Loucy (cell line): ENCODE results near the gene KPNA6.
A peak's percentile ranks its signal among the peaks of the same experiment; 100 is the strongest.

Experiments used
- H2AFZ ChIP-seq: fragments of 200-600 bp; sonication (generic); 2 replicates; pipeline ENCODE4 v1.6.0; 2016; ENCODE audit warnings: antibody characterized with exemption, mild to moderate bottlenecking, low read length, moderate library complexity
- H3F3A ChIP-seq: fragments of 200-600 bp; 2 replicates; pipeline ENCODE4 v1.6.0; 2016; ENCODE audit warnings: antibody characterized with exemption, low read depth, mild to moderate bottlenecking
- H3K27me3 ChIP-seq: fragments of 200-600 bp; sonication (generic); 2 replicates; pipeline ENCODE4 v1.6.1; 2014; ENCODE audit warnings: low read length, mild to moderate bottlenecking; ENCODE audit not compliant: insufficient read depth, poor library complexity, severe bottlenecking
- H3K36me3 ChIP-seq: fragments of 200-600 bp; sonication (generic); 2 replicates; pipeline ENCODE4 v1.6.1; 2016; ENCODE audit warnings: low read length; ENCODE audit not compliant: insufficient read depth
- H3K4me1 ChIP-seq: fragments of 200-600 bp; sonication (generic); 2 replicates; pipeline ENCODE4 v1.5.1; 2014; ENCODE audit warnings: low read length, mild to moderate bottlenecking; ENCODE audit not compliant: insufficient read depth, poor library complexity, severe bottlenecking
- H3K4me2 ChIP-seq: fragments of 200-600 bp; sonication (generic); 2 replicates; pipeline ENCODE4 v1.6.0; 2014; ENCODE audit warnings: antibody characterized with exemption, low read length, low read depth, mild to moderate bottlenecking; ENCODE audit not compliant: poor library complexity, severe bottlenecking
- H3K4me3 ChIP-seq: fragments of 200-600 bp; sonication (generic); 2 replicates; pipeline ENCODE4 v1.5.1; 2014; ENCODE audit warnings: low read length, mild to moderate bottlenecking, mixed read lengths; ENCODE audit not compliant: poor library complexity, severe bottlenecking
- H3K79me2 ChIP-seq: fragments of 200-600 bp; sonication (generic); 2 replicates; pipeline ENCODE4 v1.6.1; 2014; ENCODE audit warnings: low read length; ENCODE audit not compliant: insufficient read depth
- H3K9ac ChIP-seq: fragments of 200-600 bp; sonication (generic); 2 replicates; pipeline ENCODE4 v1.6.0; 2014; ENCODE audit warnings: mild to moderate bottlenecking, low read depth, low read length, moderate library complexity; ENCODE audit not compliant: poor library complexity, severe bottlenecking
- H3K9me2 ChIP-seq: fragments of 200-600 bp; sonication (generic); replicated peaks from 2 replicates; pipeline ENCODE4 v1.6.1; 2016; ENCODE audit warnings: low read depth, low read length, mixed read lengths
- H3K9me3 ChIP-seq: fragments of 200-600 bp; sonication (generic); 2 replicates; pipeline ENCODE4 v1.6.1; 2014; ENCODE audit warnings: mild to moderate bottlenecking, antibody characterized with exemption, low read length, low read depth; ENCODE audit not compliant: insufficient read depth
- H4K20me1 ChIP-seq: fragments of 200-600 bp; sonication (generic); 2 replicates; pipeline ENCODE4 v1.6.0; 2014; ENCODE audit warnings: antibody characterized with exemption, low read length, mild to moderate bottlenecking; ENCODE audit not compliant: insufficient read depth, poor library complexity, severe bottlenecking
- CTCF ChIP-seq: fragments of 200-600 bp; sonication (generic); conservative IDR thresholded peaks from 2 replicates; pipeline ENCODE4 v1.5.1; 2014; ENCODE audit warnings: mild to moderate bottlenecking, antibody characterized with exemption, low read length
- EZH2phosphoT487 ChIP-seq: fragments of 200-600 bp; IDR thresholded peaks from 2 replicates; pipeline ENCODE4 v1.6.1; 2018; ENCODE audit warnings: antibody characterized with exemption, mild to moderate bottlenecking, moderate library complexity, borderline replicate concordance

Gene KPNA6

GRCh38 chr1:32182060-32182459, 74.2 kb downstream of the KPNA6 start:
- Histone ChIP-seq H3K9me3 (no peaks in the 10 kb centered on the region), H3K4me2 (peak overlapping the region; percentile 95), H2AFZ (no peak overlapping the region)

GRCh38 chr1:32184650-32185049, 76.8 kb downstream of the KPNA6 start:
- H3K9me2 ChIP-seq = no peaks in the 10 kb centered on the region
- peaks cover 42% of the 10 kb centered on the region; the same call in 1 of the 2 replicates for H3K36me3 ChIP-seq
- H2AFZ ChIP-seq = no peak overlapping the region
- peaks cover 70% of the 10 kb centered on the region for H4K20me1 ChIP-seq
- H3K9ac ChIP-seq = peak overlapping the region; percentile 39
- H3K79me2 ChIP-seq = peaks cover 91% of the 10 kb centered on the region
- no peaks in the 10 kb centered on the region for H3K27me3 ChIP-seq
- peaks cover 56% of the 10 kb centered on the region for H3K4me1 ChIP-seq
- no peaks in the 10 kb centered on the region for H3F3A ChIP-seq
- H3K4me3 ChIP-seq = peak overlapping the region; percentile 56
- no peaks in the 10 kb centered on the region for H3K9me3 ChIP-seq
- TF ChIP-seq EZH2phosphoT487 (no peak), CTCF (no peak)
- peak overlapping the region; percentile 79 for H3K4me2 ChIP-seq

More at GRCh38 chr1:32182060-32182459, 74.2 kb downstream of the KPNA6 start:
- Histone ChIP-seq H3K4me1 (peaks cover 59% of the 10 kb centered on the region), H3F3A (no peaks in the 10 kb centered on the region), H3K27me3 (no peaks in the 10 kb centered on the region), H3K4me3 (peak overlapping the region; percentile 92), H3K9ac (peak overlapping the region; percentile 98), H4K20me1 (peaks cover 51% of the 10 kb centered on the region), H3K9me2 (no peaks in the 10 kb centered on the region), H3K79me2 (peaks cover 66% of the 10 kb centered on the region), H3K36me3 (peaks cover 17% of the 10 kb centered on the region; the same call in 1 of the 2 replicates)
- TF ChIP-seq CTCF (no peak), EZH2phosphoT487 (no peak)

GRCh38 chr1:32186077-32186476, 78.2 kb downstream of the KPNA6 start:
- H3K4me1 ChIP-seq = peaks cover 47% of the 10 kb centered on the region
- no peaks in the 10 kb centered on the region for H3F3A ChIP-seq
- peaks cover 82% of the 10 kb centered on the region for H3K79me2 ChIP-seq
- peaks cover 63% of the 10 kb centered on the region for H4K20me1 ChIP-seq
- peak overlapping the region; percentile 66 for H3K9ac ChIP-seq
- H3K9me2 ChIP-seq = no peaks in the 10 kb centered on the region
- H3K36me3 ChIP-seq = peaks cover 56% of the 10 kb centered on the region; the same call in 1 of the 2 replicates
- H3K4me2 ChIP-seq = peak overlapping the region; percentile 72
- peak overlapping the region; percentile 54 for H3K4me3 ChIP-seq
- no peak overlapping the region for H2AFZ ChIP-seq
- TF ChIP-seq EZH2phosphoT487 = no peak
- no peak for TF ChIP-seq CTCF
- H3K27me3 ChIP-seq = no peaks in the 10 kb centered on the region
- no peaks in the 10 kb centered on the region for H3K9me3 ChIP-seq
